GM23338 (cell line): ENCODE data around the gene PHTF1. TPM values are rescaled to one million over a fixed set of nuclear protein-coding genes. Genes with fewer than 3 reads are reported as not detected.

Source experiments
- ATAC-seq: fragments of 200-7000 bp; cut with Tn5 transposase; 3 replicates; pipeline ENCODE4 v1.9.1; 2020
- DNase-seq: peaks from one replicate; pipeline ENCODE4 v3.0.0-alpha.2; 2015; ENCODE audit warnings: low spot score
- H2AFZ ChIP-seq: fragments of 200-600 bp; sonication (generic); 2 replicates; pipeline ENCODE4 v1.8.0; 2016; ENCODE audit warnings: antibody characterized with exemption, mild to moderate bottlenecking, moderate library complexity
- H3F3A ChIP-seq: fragments of 200-600 bp; sonication (generic); replicated peaks from 2 replicates; pipeline ENCODE4 v1.8.0; 2017; ENCODE audit warnings: antibody characterized with exemption, mixed run types, low read depth
- H3K27ac ChIP-seq: fragments of 200-600 bp; sonication (generic); 2 replicates; pipeline ENCODE4 v1.6.1; 2016; ENCODE audit warnings: low read depth
- H3K27me3 ChIP-seq: fragments of 200-600 bp; sonication (generic); 2 replicates; pipeline ENCODE4 v1.8.0; 2016; ENCODE audit warnings: mild to moderate bottlenecking, mixed run types, moderate library complexity; ENCODE audit not compliant: insufficient read depth
- H3K36me3 ChIP-seq: fragments of 200-600 bp; sonication (generic); 2 replicates; pipeline ENCODE4 v1.8.0; 2016; ENCODE audit warnings: mild to moderate bottlenecking; ENCODE audit not compliant: insufficient read depth
- H3K4me1 ChIP-seq: fragments of 200-600 bp; sonication (generic); 2 replicates; pipeline ENCODE4 v1.8.0; 2016; ENCODE audit warnings: mild to moderate bottlenecking, moderate library complexity; ENCODE audit not compliant: insufficient read depth
- H3K4me2 ChIP-seq: fragments of 200-600 bp; sonication (generic); 2 replicates; pipeline ENCODE4 v1.7.1; 2017; ENCODE audit warnings: mixed run types
- H3K4me3 ChIP-seq: fragments of 200-600 bp; sonication (generic); 2 replicates; pipeline ENCODE4 v1.6.1; 2016; ENCODE audit warnings: mixed run types
- H3K79me2 ChIP-seq: fragments of 200-600 bp; sonication (generic); replicated peaks from 2 replicates; pipeline ENCODE4 v1.8.0; 2017; ENCODE audit warnings: mild to moderate bottlenecking; ENCODE audit not compliant: insufficient read depth
- H3K9me2 ChIP-seq: fragments of 200-600 bp; sonication (generic); 2 replicates; pipeline ENCODE4 v1.8.0; 2017; ENCODE audit not compliant: insufficient read depth
- H4K20me1 ChIP-seq: fragments of 200-600 bp; sonication (generic); replicated peaks from 2 replicates; pipeline ENCODE4 v1.8.0; 2017; ENCODE audit warnings: mild to moderate bottlenecking; ENCODE audit not compliant: insufficient read depth
- H3K27ac Mint-ChIP-seq: 2 replicates; pipeline ENCODE4 v1.8.0; 2020; ENCODE audit warnings: inconsistent platforms, mild to moderate bottlenecking, moderate library complexity, mixed read lengths
- H3K27me3 Mint-ChIP-seq: 3 replicates; pipeline ENCODE4 v1.8.0; 2022; ENCODE audit warnings: low read depth, mild to moderate bottlenecking, moderate library complexity, mixed read lengths, inconsistent platforms; ENCODE audit not compliant: insufficient read depth, poor library complexity
- H3K36me3 Mint-ChIP-seq: 3 replicates; pipeline ENCODE4 v1.8.0; 2021; ENCODE audit warnings: low read depth, mild to moderate bottlenecking, inconsistent platforms, moderate library complexity, mixed read lengths
- H3K4me1 Mint-ChIP-seq: 3 replicates; pipeline ENCODE4 v1.8.0; 2020; ENCODE audit warnings: mild to moderate bottlenecking, inconsistent platforms, mixed read lengths
- H3K4me3 Mint-ChIP-seq: 3 replicates; pipeline ENCODE4 v1.8.0; 2021; ENCODE audit warnings: moderate library complexity, mild to moderate bottlenecking, inconsistent platforms, mixed read lengths
- H3K9me3 Mint-ChIP-seq: 3 replicates; pipeline ENCODE4 v1.8.0; 2020; ENCODE audit warnings: moderate library complexity, mild to moderate bottlenecking, inconsistent platforms, mixed read lengths
- CREB1 ChIP-seq: fragments of 250-450 bp; sonication (Bioruptor Pico); IDR thresholded peaks from 2 replicates; pipeline ENCODE4 v1.5.0; 2020; ENCODE audit warnings: low read depth, mild to moderate bottlenecking, moderate library complexity
- CTCF ChIP-seq, 2 experiments: fragments of 200-600 bp in 1 of 2; sonication (generic) in 1 of 2; conservative IDR thresholded peaks; 2 replicates each; pipeline versions ENCODE4 v1.5.1 to v1.6.1; 2016 to 2017; ENCODE audit warnings: antibody characterized with exemption in 2 of 2, low read depth in 2 of 2, mild to moderate bottlenecking in 2 of 2, moderate library complexity in 1 of 2
- EZH2phosphoT487 ChIP-seq: fragments of 200-600 bp; sonication (generic); IDR thresholded peaks from one replicate; pipeline ENCODE4 v1.8.1; 2018; ENCODE audit warnings: antibody characterized with exemption; ENCODE audit not compliant: unreplicated experiment
- JUNB ChIP-seq: IDR thresholded peaks from one replicate; pipeline ENCODE4 v1.6.1; 2016; ENCODE audit warnings: antibody characterized with exemption; ENCODE audit not compliant: unreplicated experiment
- POLR2AphosphoS5 ChIP-seq: IDR thresholded peaks from 2 replicates; pipeline ENCODE4 v1.6.1; 2016; ENCODE audit warnings: antibody characterized with exemption, low read depth
- STAT1 ChIP-seq: IDR thresholded peaks from one replicate; pipeline ENCODE4 v1.6.1; 2016; ENCODE audit warnings: antibody characterized with exemption; ENCODE audit not compliant: unreplicated experiment
- ZNF114 ChIP-seq: fragments of 250-450 bp; sonication (Bioruptor Pico); IDR thresholded peaks from 2 replicates; pipeline ENCODE4 v1.5.0; 2020; ENCODE audit warnings: mild to moderate bottlenecking, moderate library complexity
- ZNF331 ChIP-seq: fragments of 250-450 bp; sonication (Bioruptor Pico); IDR thresholded peaks from 2 replicates; pipeline ENCODE4 v1.5.0; 2020; ENCODE audit warnings: low read depth, mild to moderate bottlenecking, moderate library complexity
- polyA plus RNA-seq: library from polyadenylated mRNA; unstranded; fragments of >200 nt; fragmentation: Nextera tagmentation; extraction: Ambion mirVana; gene quantifications from 2 replicates; pipeline ENCODE4 v1.2.1, GENCODE V29; 2016
- total RNA-seq: library from RNA; depleted of rRNA; stranded (reverse); fragments of >200 nt; shearing (Covaris generic); gene quantifications from 2 replicates; pipeline ENCODE4 v1.2.3, GENCODE V29; 2014
- TF ChIP-seq, protein P1 (sequence below): IDR thresholded peaks from one replicate; pipeline ENCODE4 v1.6.1; 2018; ENCODE audit warnings: antibody characterized with exemption; ENCODE audit not compliant: unreplicated experiment
- TF ChIP-seq, protein P2 (sequence below): fragments of 250-450 bp; sonication (Bioruptor Pico); IDR thresholded peaks from 2 replicates; pipeline ENCODE4 v1.5.0; 2020; ENCODE audit warnings: mild to moderate bottlenecking, moderate library complexity

PHTF1 gene
- total and polyA plus RNA-seq, 2 experiments from 2014 or later = 19.1 to 21.6 TPM

DNA sequence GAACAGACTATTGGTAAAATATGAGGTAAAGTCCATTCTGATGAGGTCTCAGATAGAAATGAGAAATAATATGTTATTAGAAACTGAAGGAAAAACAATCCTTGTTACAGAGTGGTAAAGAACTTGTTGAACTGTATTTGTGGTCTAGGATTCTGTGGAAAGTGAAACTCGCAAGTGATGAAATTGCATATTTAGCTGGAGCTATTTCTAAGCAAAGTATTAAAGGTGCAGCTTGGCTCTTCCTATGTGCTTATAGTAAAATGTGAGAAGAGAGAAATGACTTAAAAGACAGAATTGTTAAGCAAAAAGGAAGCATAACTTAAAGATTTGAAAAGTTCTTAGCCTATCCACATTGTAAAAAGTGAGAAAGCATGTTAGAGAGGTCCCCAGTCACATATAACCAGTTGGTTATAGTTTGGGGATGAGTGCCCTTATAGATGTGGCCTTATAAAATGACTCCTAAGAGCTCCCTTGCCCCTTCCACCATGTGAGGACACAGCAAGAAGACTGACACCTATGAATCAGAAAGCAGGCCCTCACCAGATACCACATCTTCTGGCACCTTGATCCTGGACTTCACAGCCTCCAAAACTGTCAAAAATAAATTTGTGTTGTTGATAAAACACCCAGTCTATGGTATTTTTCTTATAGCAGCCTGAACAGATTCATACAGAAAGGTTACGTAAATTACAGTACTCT, 24.8 kb downstream of the PHTF1 start (continued):
- TF ChIP-seq EZH2phosphoT487 (no peak), STAT1 (no peak), ZNF114 (no peak), POLR2AphosphoS5 (no peak), CTCF (conservative IDR thresholded peaks at IDR 0.05; ENCODE audit: low read depth in 2 of 2) (no peak)
- TF ChIP-seq, protein P1, sequence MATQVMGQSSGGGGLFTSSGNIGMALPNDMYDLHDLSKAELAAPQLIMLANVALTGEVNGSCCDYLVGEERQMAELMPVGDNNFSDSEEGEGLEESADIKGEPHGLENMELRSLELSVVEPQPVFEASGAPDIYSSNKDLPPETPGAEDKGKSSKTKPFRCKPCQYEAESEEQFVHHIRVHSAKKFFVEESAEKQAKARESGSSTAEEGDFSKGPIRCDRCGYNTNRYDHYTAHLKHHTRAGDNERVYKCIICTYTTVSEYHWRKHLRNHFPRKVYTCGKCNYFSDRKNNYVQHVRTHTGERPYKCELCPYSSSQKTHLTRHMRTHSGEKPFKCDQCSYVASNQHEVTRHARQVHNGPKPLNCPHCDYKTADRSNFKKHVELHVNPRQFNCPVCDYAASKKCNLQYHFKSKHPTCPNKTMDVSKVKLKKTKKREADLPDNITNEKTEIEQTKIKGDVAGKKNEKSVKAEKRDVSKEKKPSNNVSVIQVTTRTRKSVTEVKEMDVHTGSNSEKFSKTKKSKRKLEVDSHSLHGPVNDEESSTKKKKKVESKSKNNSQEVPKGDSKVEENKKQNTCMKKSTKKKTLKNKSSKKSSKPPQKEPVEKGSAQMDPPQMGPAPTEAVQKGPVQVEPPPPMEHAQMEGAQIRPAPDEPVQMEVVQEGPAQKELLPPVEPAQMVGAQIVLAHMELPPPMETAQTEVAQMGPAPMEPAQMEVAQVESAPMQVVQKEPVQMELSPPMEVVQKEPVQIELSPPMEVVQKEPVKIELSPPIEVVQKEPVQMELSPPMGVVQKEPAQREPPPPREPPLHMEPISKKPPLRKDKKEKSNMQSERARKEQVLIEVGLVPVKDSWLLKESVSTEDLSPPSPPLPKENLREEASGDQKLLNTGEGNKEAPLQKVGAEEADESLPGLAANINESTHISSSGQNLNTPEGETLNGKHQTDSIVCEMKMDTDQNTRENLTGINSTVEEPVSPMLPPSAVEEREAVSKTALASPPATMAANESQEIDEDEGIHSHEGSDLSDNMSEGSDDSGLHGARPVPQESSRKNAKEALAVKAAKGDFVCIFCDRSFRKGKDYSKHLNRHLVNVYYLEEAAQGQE = no peak

GRCh38 chr1:113732802-113733201, 26.5 kb downstream of the PHTF1 start:
- no peak overlapping the region for H3K4me3 Mint-ChIP-seq
- no peak overlapping the region for H3K4me2 ChIP-seq
- no peak for ATAC-seq

More at GRCh38 chr1:113732802-113733201, 26.5 kb downstream of the PHTF1 start:
- TF ChIP-seq JUNB = no peak
- TF ChIP-seq POLR2AphosphoS5 = no peak
- TF ChIP-seq EZH2phosphoT487 = no peak
- no peak for TF ChIP-seq CREB1 (CRISPR knock-in tag)
- TF ChIP-seq ZNF331 (CRISPR knock-in tag) = no peak
- no peak for TF ChIP-seq ZNF114
- no peak for TF ChIP-seq STAT1
- TF ChIP-seq, protein P2, sequence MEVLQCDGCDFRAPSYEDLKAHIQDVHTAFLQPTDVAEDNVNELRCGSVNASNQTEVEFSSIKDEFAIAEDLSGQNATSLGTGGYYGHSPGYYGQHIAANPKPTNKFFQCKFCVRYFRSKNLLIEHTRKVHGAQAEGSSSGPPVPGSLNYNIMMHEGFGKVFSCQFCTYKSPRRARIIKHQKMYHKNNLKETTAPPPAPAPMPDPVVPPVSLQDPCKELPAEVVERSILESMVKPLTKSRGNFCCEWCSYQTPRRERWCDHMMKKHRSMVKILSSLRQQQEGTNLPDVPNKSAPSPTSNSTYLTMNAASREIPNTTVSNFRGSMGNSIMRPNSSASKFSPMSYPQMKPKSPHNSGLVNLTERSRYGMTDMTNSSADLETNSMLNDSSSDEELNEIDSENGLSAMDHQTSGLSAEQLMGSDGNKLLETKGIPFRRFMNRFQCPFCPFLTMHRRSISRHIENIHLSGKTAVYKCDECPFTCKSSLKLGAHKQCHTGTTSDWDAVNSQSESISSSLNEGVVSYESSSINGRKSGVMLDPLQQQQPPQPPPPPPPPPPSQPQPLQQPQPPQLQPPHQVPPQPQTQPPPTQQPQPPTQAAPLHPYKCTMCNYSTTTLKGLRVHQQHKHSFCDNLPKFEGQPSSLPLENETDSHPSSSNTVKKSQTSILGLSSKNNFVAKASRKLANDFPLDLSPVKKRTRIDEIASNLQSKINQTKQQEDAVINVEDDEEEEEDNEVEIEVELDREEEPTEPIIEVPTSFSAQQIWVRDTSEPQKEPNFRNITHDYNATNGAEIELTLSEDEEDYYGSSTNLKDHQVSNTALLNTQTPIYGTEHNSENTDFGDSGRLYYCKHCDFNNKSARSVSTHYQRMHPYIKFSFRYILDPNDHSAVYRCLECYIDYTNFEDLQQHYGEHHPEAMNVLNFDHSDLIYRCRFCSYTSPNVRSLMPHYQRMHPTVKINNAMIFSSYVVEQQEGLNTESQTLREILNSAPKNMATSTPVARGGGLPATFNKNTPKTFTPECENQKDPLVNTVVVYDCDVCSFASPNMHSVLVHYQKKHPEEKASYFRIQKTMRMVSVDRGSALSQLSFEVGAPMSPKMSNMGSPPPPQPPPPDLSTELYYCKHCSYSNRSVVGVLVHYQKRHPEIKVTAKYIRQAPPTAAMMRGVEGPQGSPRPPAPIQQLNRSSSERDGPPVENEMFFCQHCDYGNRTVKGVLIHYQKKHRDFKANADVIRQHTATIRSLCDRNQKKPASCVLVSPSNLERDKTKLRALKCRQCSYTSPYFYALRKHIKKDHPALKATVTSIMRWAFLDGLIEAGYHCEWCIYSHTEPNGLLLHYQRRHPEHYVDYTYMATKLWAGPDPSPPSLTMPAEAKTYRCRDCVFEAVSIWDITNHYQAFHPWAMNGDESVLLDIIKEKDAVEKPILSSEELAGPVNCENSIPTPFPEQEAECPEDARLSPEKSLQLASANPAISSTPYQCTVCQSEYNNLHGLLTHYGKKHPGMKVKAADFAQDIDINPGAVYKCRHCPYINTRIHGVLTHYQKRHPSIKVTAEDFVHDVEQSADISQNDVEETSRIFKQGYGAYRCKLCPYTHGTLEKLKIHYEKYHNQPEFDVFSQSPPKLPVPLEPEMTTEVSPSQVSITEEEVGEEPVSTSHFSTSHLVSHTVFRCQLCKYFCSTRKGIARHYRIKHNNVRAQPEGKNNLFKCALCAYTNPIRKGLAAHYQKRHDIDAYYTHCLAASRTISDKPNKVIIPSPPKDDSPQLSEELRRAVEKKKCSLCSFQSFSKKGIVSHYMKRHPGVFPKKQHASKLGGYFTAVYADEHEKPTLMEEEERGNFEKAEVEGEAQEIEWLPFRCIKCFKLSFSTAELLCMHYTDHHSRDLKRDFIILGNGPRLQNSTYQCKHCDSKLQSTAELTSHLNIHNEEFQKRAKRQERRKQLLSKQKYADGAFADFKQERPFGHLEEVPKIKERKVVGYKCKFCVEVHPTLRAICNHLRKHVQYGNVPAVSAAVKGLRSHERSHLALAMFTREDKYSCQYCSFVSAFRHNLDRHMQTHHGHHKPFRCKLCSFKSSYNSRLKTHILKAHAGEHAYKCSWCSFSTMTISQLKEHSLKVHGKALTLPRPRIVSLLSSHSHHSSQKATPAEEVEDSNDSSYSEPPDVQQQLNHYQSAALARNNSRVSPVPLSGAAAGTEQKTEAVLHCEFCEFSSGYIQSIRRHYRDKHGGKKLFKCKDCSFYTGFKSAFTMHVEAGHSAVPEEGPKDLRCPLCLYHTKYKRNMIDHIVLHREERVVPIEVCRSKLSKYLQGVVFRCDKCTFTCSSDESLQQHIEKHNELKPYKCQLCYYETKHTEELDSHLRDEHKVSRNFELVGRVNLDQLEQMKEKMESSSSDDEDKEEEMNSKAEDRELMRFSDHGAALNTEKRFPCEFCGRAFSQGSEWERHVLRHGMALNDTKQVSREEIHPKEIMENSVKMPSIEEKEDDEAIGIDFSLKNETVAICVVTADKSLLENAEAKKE (CRISPR knock-in tag) = no peak
- no peak for TF ChIP-seq CTCF (conservative IDR thresholded peaks at IDR 0.05; ENCODE audit: low read depth in 2 of 2)
- H3K79me2 ChIP-seq = no peaks in the 10 kb centered on the region
- no peak overlapping the region for H2AFZ ChIP-seq
- no peaks in the 10 kb centered on the region for H3K27me3 ChIP-seq
- H4K20me1 ChIP-seq = no peaks in the 10 kb centered on the region; the same call in none of the 2 replicates
- no peaks in the 10 kb centered on the region for H3F3A ChIP-seq
- H3K9me3 Mint-ChIP-seq = no peaks in the 10 kb centered on the region
- H3K4me3 ChIP-seq = no peak overlapping the region
- peaks cover 30% of the 10 kb centered on the region for H3K36me3 Mint-ChIP-seq
- peaks cover 2% of the 10 kb centered on the region; the same call in 1 of the 2 replicates for H3K36me3 ChIP-seq
- H3K27ac Mint-ChIP-seq = no peak overlapping the region
- H3K9me2 ChIP-seq = no peaks in the 10 kb centered on the region
- no peak for DNase-seq
- H3K4me1 ChIP-seq = no peaks in the 10 kb centered on the region
- 0 out of 3 replicates have a peak, but pooled peaks cover 2% of the 10 kb centered on the region for H3K4me1 Mint-ChIP-seq
- H3K27me3 Mint-ChIP-seq = no peaks in the 10 kb centered on the region
- H3K27ac ChIP-seq = no peak overlapping the region
